ENCODE measurements around the gene COLGALT1.
"Not testable (repeated sequence)": the region's sequence is repeated elsewhere in the genome, so short reads cannot be mapped to it uniquely, and the experiment has no call there.

The COLGALT1 gene

GRCh38 chr19:17579661-17580244 is 24.3 kb downstream of the COLGALT1 start:
- H3K4me3 ChIP-seq (replicated peaks; ENCODE audit: low read depth, low read length) = no peak overlapping the region
- DNase-seq (ENCODE audit: extremely low read depth, low read depth) = no peak
- no peak for TF ChIP-seq CTCF (IDR thresholded peaks at IDR 0.05; ENCODE audit: low read depth, low read length, missing control alignments)

GRCh38 chr19:17580470-17581144 is 25.2 kb downstream of the COLGALT1 start:
- no peak for TF ChIP-seq CTCF (IDR thresholded peaks at IDR 0.05; ENCODE audit: low read depth, low read length, missing control alignments)
- DNase-seq (ENCODE audit: extremely low read depth, low read depth) = no peak
- no peak overlapping the region for H3K4me3 ChIP-seq (replicated peaks; ENCODE audit: low read depth, low read length)

GRCh38 chr19:17581211-17581874 is 25.9 kb downstream of the COLGALT1 start:
- H3K4me3 ChIP-seq (replicated peaks; ENCODE audit: low read depth, low read length) = no peak overlapping the region
- no peak for TF ChIP-seq CTCF (IDR thresholded peaks at IDR 0.05; ENCODE audit: low read depth, low read length, missing control alignments)
- no peak for DNase-seq (ENCODE audit: extremely low read depth, low read depth)

GRCh38 chr19:17582613-17583012 is 27.2 kb downstream of the COLGALT1 start:
- DNase-seq (ENCODE audit: extremely low read depth, low read depth) = no peak
- no peak overlapping the region for H3K4me3 ChIP-seq (replicated peaks; ENCODE audit: low read depth, low read length)
- TF ChIP-seq CTCF (IDR thresholded peaks at IDR 0.05; ENCODE audit: low read depth, low read length, missing control alignments) = no peak

GRCh38 chr19:17584132-17584531 is 28.7 kb downstream of the COLGALT1 start:
- no peak for TF ChIP-seq CTCF (IDR thresholded peaks at IDR 0.05; ENCODE audit: low read depth, low read length, missing control alignments)

GRCh38 chr19:17585395-17585794 is 29.9 kb downstream of the COLGALT1 start:
- H3K4me3 ChIP-seq (replicated peaks; ENCODE audit: low read depth, low read length); DNase-seq (ENCODE audit: extremely low read depth, low read depth): not testable (repeated sequence)

More at GRCh38 chr19:17584132-17584531, 28.7 kb downstream of the COLGALT1 start:
- no peak for DNase-seq (ENCODE audit: extremely low read depth, low read depth)
- no peak overlapping the region for H3K4me3 ChIP-seq (replicated peaks; ENCODE audit: low read depth, low read length)

- no peak for DNase-seq (ENCODE audit: extremely low read depth, low read depth)
- H3K4me3 ChIP-seq (replicated peaks; ENCODE audit: low read depth, low read length) = no peak overlapping the region
- TF ChIP-seq CTCF (IDR thresholded peaks at IDR 0.05; ENCODE audit: low read depth, low read length, missing control alignments) = no peak
These were observed 35.4 kb downstream of the COLGALT1 start for GRCh38 chr19:17590866-17591265.

- H3K4me3 ChIP-seq (replicated peaks; ENCODE audit: low read depth, low read length); DNase-seq (ENCODE audit: extremely low read depth, low read depth): not testable (repeated sequence)
These were observed 38.8 kb downstream of the COLGALT1 start for GRCh38 chr19:17594296-17594695.

- not testable (repeated sequence) for DNase-seq (ENCODE audit: extremely low read depth, low read depth); H3K4me3 ChIP-seq (replicated peaks; ENCODE audit: low read depth, low read length)
These were observed 42.6 kb downstream of the COLGALT1 start for GRCh38 chr19:17598063-17598462.
